Neural progenitor cell (in vitro differentiated cells): ENCODE data around the gene SKI. TPM values are rescaled to one million over a fixed set of nuclear protein-coding genes. Genes with fewer than 3 reads are reported as not detected.
A peak's percentile ranks its signal among the peaks of the same experiment; 100 is the strongest.

Experiments
- DNase-seq: peaks from one replicate; pipeline ENCODE4 v3.0.0-alpha.2; 2016; ENCODE audit warnings: low spot score
- H2AFZ ChIP-seq: fragments of 200-600 bp; sonication (generic); replicated peaks from 2 replicates; pipeline ENCODE4 v1.6.1; 2016; ENCODE audit warnings: antibody characterized with exemption
- H3F3A ChIP-seq: fragments of 200-600 bp; sonication (generic); 2 replicates; pipeline ENCODE4 v1.6.1; 2016; ENCODE audit warnings: antibody characterized with exemption, low read depth
- H3K27ac ChIP-seq: fragments of 200-600 bp; sonication (generic); 2 replicates; pipeline ENCODE4 v1.5.1; 2016; ENCODE audit warnings: mild to moderate bottlenecking
- H3K27me3 ChIP-seq: fragments of 200-600 bp; sonication (generic); 2 replicates; pipeline ENCODE4 v1.6.1; 2016; ENCODE audit warnings: mild to moderate bottlenecking, moderate library complexity
- H3K36me3 ChIP-seq: fragments of 200-600 bp; sonication (generic); 2 replicates; pipeline ENCODE4 v1.5.1; 2016
- H3K4me1 ChIP-seq: fragments of 200-600 bp; sonication (generic); 2 replicates; pipeline ENCODE4 v1.6.1; 2016; ENCODE audit warnings: mixed run types
- H3K4me2 ChIP-seq: fragments of 200-600 bp; sonication (generic); 2 replicates; pipeline ENCODE4 v1.6.1; 2016
- H3K4me3 ChIP-seq: fragments of 200-600 bp; sonication (generic); 2 replicates; pipeline ENCODE4 v1.5.1; 2016
- H3K79me2 ChIP-seq: fragments of 200-600 bp; sonication (generic); 2 replicates; pipeline ENCODE4 v1.6.1; 2016; ENCODE audit warnings: low read depth
- H3K9ac ChIP-seq: fragments of 200-600 bp; sonication (generic); 2 replicates; pipeline ENCODE4 v1.6.1; 2016
- H3K9me3 ChIP-seq: fragments of 200-600 bp; sonication (generic); 2 replicates; pipeline ENCODE4 v1.5.1; 2016; ENCODE audit warnings: low read depth
- H4K20me1 ChIP-seq: fragments of 200-600 bp; sonication (generic); 2 replicates; pipeline ENCODE4 v1.6.1; 2016; ENCODE audit warnings: low read depth
- H3K27ac Mint-ChIP-seq: 3 replicates; pipeline ENCODE4 v1.8.0; 2021; ENCODE audit warnings: mixed read lengths
- H3K27me3 Mint-ChIP-seq: 2 replicates; pipeline ENCODE4 v1.8.0; 2022; ENCODE audit warnings: low read depth, mild to moderate bottlenecking, inconsistent platforms, moderate library complexity, mixed read lengths; ENCODE audit not compliant: insufficient read depth
- H3K36me3 Mint-ChIP-seq: 3 replicates; pipeline ENCODE4 v1.8.0; 2021; ENCODE audit warnings: mixed read lengths
- H3K4me1 Mint-ChIP-seq: 3 replicates; pipeline ENCODE4 v1.8.0; 2021; ENCODE audit warnings: mixed read lengths
- H3K4me3 Mint-ChIP-seq: 3 replicates; pipeline ENCODE4 v1.8.0; 2021; ENCODE audit warnings: mild to moderate bottlenecking, moderate library complexity, mixed read lengths
- H3K9me3 Mint-ChIP-seq: 3 replicates; pipeline ENCODE4 v1.8.0; 2020; ENCODE audit warnings: mixed read lengths
- CTCF ChIP-seq: fragments of 200-600 bp; sonication (generic); IDR thresholded peaks from 2 replicates; pipeline ENCODE4 v1.5.1; 2017; ENCODE audit warnings: antibody characterized with exemption, mild to moderate bottlenecking
- EZH2 ChIP-seq: fragments of 200-600 bp; sonication (generic); IDR thresholded peaks from 2 replicates; pipeline ENCODE4 v1.6.1; 2017; ENCODE audit warnings: antibody characterized with exemption, mild to moderate bottlenecking, moderate library complexity
- EZH2phosphoT487 ChIP-seq: fragments of 200-600 bp; sonication (generic); IDR thresholded peaks from 2 replicates; pipeline ENCODE4 v1.6.1; 2017; ENCODE audit warnings: antibody characterized with exemption
- total RNA-seq: library from RNA; depleted of rRNA; stranded (reverse); fragments of >200 nt; gene quantifications from 2 replicates; pipeline ENCODE4 v1.2.3, GENCODE V29; 2015; ENCODE audit warnings: low replicate concordance

The SKI gene
- total RNA-seq, 1 donor from 2014 or later = 7.4 TPM

- Mint-ChIP-seq H3K36me3 (peaks cover 15% of the 10 kb centered on the region), H3K27me3 (peaks cover 5% of the 10 kb centered on the region), H3K27ac (peak overlapping the region; percentile 66), H3K9me3 (peaks cover 10% of the 10 kb centered on the region), H3K4me3 (no peak overlapping the region), H3K4me1 (peaks cover 52% of the 10 kb centered on the region)
- DNase-seq = no peak
- Histone ChIP-seq H3F3A (peaks cover 25% of the 10 kb centered on the region), H4K20me1 (peaks cover 55% of the 10 kb centered on the region), H3K27ac (peak overlapping the region; percentile 83), H3K9me3 (no peaks in the 10 kb centered on the region), H3K27me3 (no peaks in the 10 kb centered on the region), H3K9ac (no peak overlapping the region), H3K4me2 (peak overlapping the region; percentile 52), H3K79me2 (peaks cover 68% of the 10 kb centered on the region), H3K4me3 (no peak overlapping the region), H3K4me1 (peaks cover 40% of the 10 kb centered on the region), H2AFZ (no peak overlapping the region), H3K36me3 (no peaks in the 10 kb centered on the region)
- TF ChIP-seq CTCF (no peak), EZH2phosphoT487 (no peak)
These were observed 50.6 kb downstream of the SKI start for GRCh38 chr1:2278591-2279209.

- Histone ChIP-seq H3K4me2 (peak overlapping the region; percentile 52), H3K9me3 (no peaks in the 10 kb centered on the region), H3K27ac (peak overlapping the region; percentile 83), H3K27me3 (no peaks in the 10 kb centered on the region), H3K36me3 (no peaks in the 10 kb centered on the region), H4K20me1 (peaks cover 53% of the 10 kb centered on the region), H3F3A (peaks cover 25% of the 10 kb centered on the region), H3K4me3 (no peak overlapping the region), H3K9ac (no peak overlapping the region), H3K4me1 (peaks cover 40% of the 10 kb centered on the region), H2AFZ (no peak overlapping the region), H3K79me2 (peaks cover 68% of the 10 kb centered on the region)
- Mint-ChIP-seq H3K27me3 (peaks cover 5% of the 10 kb centered on the region), H3K36me3 (peaks cover 15% of the 10 kb centered on the region), H3K9me3 (peaks cover 10% of the 10 kb centered on the region), H3K4me1 (peaks cover 48% of the 10 kb centered on the region), H3K27ac (peak overlapping the region; percentile 66), H3K4me3 (peak overlapping the region; percentile 24)
- peak; percentile 91 for DNase-seq
- TF ChIP-seq CTCF (no peak), EZH2phosphoT487 (no peak), EZH2 (no peak)
These were observed 51.1 kb downstream of the SKI start for GRCh38 chr1:2279210-2279639.

- no peak overlapping the region for H2AFZ ChIP-seq
- H3K36me3 ChIP-seq = no peaks in the 10 kb centered on the region
- peak overlapping the region; percentile 83 for H3K27ac ChIP-seq
- peaks cover 25% of the 10 kb centered on the region for H3F3A ChIP-seq
- no peaks in the 10 kb centered on the region for H3K9me3 ChIP-seq
- H3K79me2 ChIP-seq = peaks cover 67% of the 10 kb centered on the region
- H3K9ac ChIP-seq = no peak overlapping the region
- TF ChIP-seq EZH2 (no peak), CTCF (no peak), EZH2phosphoT487 (no peak)
- no peak overlapping the region for H3K4me3 Mint-ChIP-seq
- no peak overlapping the region for H3K27ac Mint-ChIP-seq
- peaks cover 53% of the 10 kb centered on the region for H4K20me1 ChIP-seq
- H3K4me2 ChIP-seq = peak overlapping the region; percentile 52
- H3K9me3 Mint-ChIP-seq = peaks cover 10% of the 10 kb centered on the region
- no peak overlapping the region for H3K4me3 ChIP-seq
- H3K27me3 Mint-ChIP-seq = peaks cover 5% of the 10 kb centered on the region
- no peak for DNase-seq
- peaks cover 15% of the 10 kb centered on the region for H3K36me3 Mint-ChIP-seq
- H3K4me1 ChIP-seq = peaks cover 39% of the 10 kb centered on the region
- H3K27me3 ChIP-seq = no peaks in the 10 kb centered on the region
- peaks cover 44% of the 10 kb centered on the region for H3K4me1 Mint-ChIP-seq
These were observed 51.7 kb downstream of the SKI start for GRCh38 chr1:2279817-2280216.
